ENCODE results near the gene GALNT12. TPM values are rescaled to one million over a fixed set of nuclear protein-coding genes. Genes with fewer than 3 reads are reported as not detected.
A peak's percentile ranks its signal among the peaks of the same experiment; 100 is the strongest.

The GALNT12 gene
- total RNA-seq, 6 donors from 2014 or later, result 18.2 to 89.1 (median 30.0) TPM

DNA sequence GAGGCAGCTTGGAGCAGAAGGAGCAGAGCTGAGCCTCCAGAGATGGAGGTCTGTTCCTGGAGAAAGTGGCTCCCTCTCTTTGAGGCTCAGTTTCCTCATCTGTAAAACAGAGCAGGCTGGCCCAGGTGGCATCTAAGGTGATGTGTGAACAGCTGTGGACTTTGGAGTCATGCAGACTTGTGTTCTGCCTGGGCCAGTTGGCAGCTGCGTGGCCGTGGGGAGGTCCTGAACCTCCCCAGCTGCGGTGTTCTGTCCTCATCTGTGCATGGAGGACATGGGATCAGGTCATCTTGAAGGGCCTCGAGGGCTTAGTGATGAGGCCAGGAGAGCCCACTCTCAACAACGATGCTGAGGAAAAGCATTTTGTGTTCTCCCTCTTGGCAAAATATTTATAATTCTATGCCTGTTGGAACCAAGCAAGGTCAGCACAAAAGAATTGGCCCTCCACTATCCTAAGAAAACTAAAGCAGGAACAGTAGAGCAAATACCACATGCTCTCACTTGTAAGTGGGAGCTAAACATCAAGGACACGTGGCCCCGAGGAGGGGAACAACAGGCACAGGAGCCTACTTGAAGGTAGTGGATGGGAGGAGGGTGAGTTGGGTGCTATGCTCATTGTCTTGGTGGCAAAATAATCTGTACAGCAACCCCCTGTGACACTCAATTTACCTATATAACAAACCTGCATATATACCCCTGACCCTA is 73.0 kb downstream of the GALNT12 start:
- no peak overlapping the region for H3K4me3 ChIP-seq
- H3K27ac ChIP-seq, result no peak overlapping the region
- DNase-seq (peak in 1 of 2 donors; percentile 39), ATAC-seq (ENCODE audit: low FRiP score in 2 of 2) (no peak)
- WGBS, 2 donors, result 56 to 75% methylated on average over 5 of the region's 7 CpGs
- no peaks in the 10 kb centered on the region for H3K36me3 ChIP-seq
- peaks cover 0 to under 1% (median 0%) of the 10 kb centered on the region in 4 donors for H3K4me1 ChIP-seq
- TF ChIP-seq POLR2A (IDR thresholded peaks at IDR 0.05), result no peak
- no peaks in the 10 kb centered on the region for H3K27me3 ChIP-seq
- no peaks in the 10 kb centered on the region for H3K9me3 ChIP-seq

- Histone ChIP-seq H3K4me3 (no peak overlapping the region), H3K9me3 (no peaks in the 10 kb centered on the region), H3K27ac (no peak overlapping the region), H3K4me1 (peaks cover 0 to 10% (median 3%) of the 10 kb centered on the region in 4 donors), H3K27me3 (no peaks in the 10 kb centered on the region), H3K36me3 (no peaks in the 10 kb centered on the region)
- ATAC-seq (ENCODE audit: low FRiP score in 2 of 2) (no peak), DNase-seq (no peak)
- 82 to 90% methylated on average over 3 of the region's 3 CpGs for WGBS, 2 donors
- TF ChIP-seq CTCF (IDR thresholded peaks at IDR 0.05) (no peak), POLR2A (IDR thresholded peaks at IDR 0.05) (no peak), POLR2AphosphoS5 (IDR thresholded peaks at IDR 0.05) (no peak), EP300 (IDR thresholded peaks at IDR 0.05) (no peak)
Measured at GRCh38 chr9:98881356-98881755, 73.9 kb downstream of the GALNT12 start.

GRCh38 chr9:98881836-98882568 is 74.5 kb downstream of the GALNT12 start:
- no peaks in the 10 kb centered on the region for H3K9me3 ChIP-seq
- no peak for ATAC-seq (ENCODE audit: low FRiP score in 2 of 2)
- H3K4me1 ChIP-seq, result peaks cover 0 to 15% (median 9%) of the 10 kb centered on the region in 4 donors
- H3K36me3 ChIP-seq, result no peaks in the 10 kb centered on the region
- no peak overlapping the region for H3K4me3 ChIP-seq
- no peaks in the 10 kb centered on the region for H3K27me3 ChIP-seq
- TF ChIP-seq POLR2A (IDR thresholded peaks at IDR 0.05) (no peak), CTCF (IDR thresholded peaks at IDR 0.05) (no peak), POLR2AphosphoS5 (IDR thresholded peaks at IDR 0.05) (no peak), EP300 (IDR thresholded peaks at IDR 0.05) (no peak)
- 78 to 81% methylated on average over 8 of the region's 8 CpGs for WGBS, 2 donors
- no peak for DNase-seq
- H3K27ac ChIP-seq, result no peak overlapping the region

- Histone ChIP-seq H3K27me3 (no peaks in the 10 kb centered on the region), H3K36me3 (no peaks in the 10 kb centered on the region), H3K4me1 (peaks cover 0 to 18% (median 13%) of the 10 kb centered on the region in 4 donors), H3K9me3 (no peaks in the 10 kb centered on the region), H3K4me3 (no peak overlapping the region), H3K27ac (no peak overlapping the region)
- WGBS, 2 donors, result 55 to 70% methylated on average over 2 of the region's 2 CpGs
- no peak for ATAC-seq (ENCODE audit: low FRiP score in 2 of 2)
- DNase-seq, result no peak
- TF ChIP-seq POLR2AphosphoS5 (IDR thresholded peaks at IDR 0.05) (no peak), POLR2A (IDR thresholded peaks at IDR 0.05) (no peak), CTCF (IDR thresholded peaks at IDR 0.05) (no peak), EP300 (IDR thresholded peaks at IDR 0.05) (no peak)
Measured at GRCh38 chr9:98882569-98882923, 75.1 kb downstream of the GALNT12 start.

DNA sequence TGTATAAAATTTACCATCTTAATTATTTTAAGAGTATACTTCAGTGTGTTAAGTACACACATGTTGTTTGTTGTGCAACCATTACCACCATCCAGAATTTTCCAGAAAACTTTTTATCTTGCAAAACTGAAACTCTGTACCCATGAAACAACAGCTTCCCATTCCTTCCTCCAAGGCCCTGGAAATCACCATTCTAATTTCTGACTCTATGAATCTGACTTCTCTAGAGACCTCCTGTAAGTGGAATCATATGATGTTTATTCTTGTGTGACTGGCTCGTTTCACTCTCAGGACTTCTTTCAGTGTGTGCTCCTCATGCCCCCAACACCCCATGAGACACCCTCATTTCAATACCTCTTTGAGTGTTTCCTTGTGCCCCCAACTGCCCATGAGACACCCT is 75.8 kb downstream of the GALNT12 start:
- TF ChIP-seq POLR2AphosphoS5 (IDR thresholded peaks at IDR 0.05) (no peak), EP300 (IDR thresholded peaks at IDR 0.05) (no peak), CTCF (IDR thresholded peaks at IDR 0.05) (no peak), POLR2A (IDR thresholded peaks at IDR 0.05) (no peak)
- WGBS, 2 donors, result 60 to 64% methylated on average over 1 of the region's 1 CpG
- no peak overlapping the region for H3K27ac ChIP-seq
- ATAC-seq (ENCODE audit: low FRiP score in 2 of 2), result no peak
- peaks cover 0 to 18% (median 13%) of the 10 kb centered on the region in 4 donors for H3K4me1 ChIP-seq
- no peak overlapping the region for H3K4me3 ChIP-seq
- H3K36me3 ChIP-seq, result no peaks in the 10 kb centered on the region
- DNase-seq, result no peak
- H3K9me3 ChIP-seq, result no peaks in the 10 kb centered on the region
- no peaks in the 10 kb centered on the region for H3K27me3 ChIP-seq

All from upper lobe of left lung (tissue), 6 donors.